GM13976 (cell line): Measurements from ENCODE around the gene GJB3.

ENCODE experiments used
- DNase-seq: peaks from one replicate; pipeline ENCODE4 v3.0.0; 2012; ENCODE audit warnings: low spot score
- in situ Hi-C: fragments of 300-500 bp; cut with MboI; formaldehyde crosslinking; loops from one replicate; pipeline ENCODE4 v1.12.0; 2022; ENCODE audit warnings: low sequenced_read_pairs, mixed read lengths, inconsistent platforms; ENCODE audit not compliant: unreplicated experiment
- TF ChIP-seq, protein P1 (sequence below): IDR thresholded peaks from 2 replicates; pipeline ENCODE4 v1.5.1; 2012; ENCODE audit warnings: borderline replicate concordance, mild to moderate bottlenecking; ENCODE audit not compliant: insufficient read depth; ENCODE audit errors: extremely low read depth, missing control alignments, control extremely low read depth

Gene GJB3

DNA sequence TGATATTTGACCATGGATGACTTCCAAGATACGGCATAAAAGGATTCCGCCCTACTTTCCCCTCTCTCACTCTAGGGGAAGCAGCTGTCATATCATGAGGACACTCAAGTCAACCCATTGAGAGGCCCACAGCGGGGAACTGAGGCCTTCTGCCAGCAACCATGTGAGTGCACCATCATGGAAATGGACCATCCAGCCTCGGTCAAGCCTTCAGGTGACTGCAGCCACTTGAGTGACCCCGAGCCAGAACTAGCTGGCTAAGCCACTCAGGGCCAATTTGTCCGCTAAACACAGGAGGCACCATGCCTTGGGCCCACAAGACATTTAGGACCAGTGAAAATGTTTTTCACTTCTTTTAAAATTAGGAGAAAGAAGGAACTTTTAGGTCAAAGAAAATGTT lies 37.2 kb upstream of the GJB3 start:
- DNase-seq: no peak
- in situ Hi-C loops: no loop called here
- TF ChIP-seq, protein P1, sequence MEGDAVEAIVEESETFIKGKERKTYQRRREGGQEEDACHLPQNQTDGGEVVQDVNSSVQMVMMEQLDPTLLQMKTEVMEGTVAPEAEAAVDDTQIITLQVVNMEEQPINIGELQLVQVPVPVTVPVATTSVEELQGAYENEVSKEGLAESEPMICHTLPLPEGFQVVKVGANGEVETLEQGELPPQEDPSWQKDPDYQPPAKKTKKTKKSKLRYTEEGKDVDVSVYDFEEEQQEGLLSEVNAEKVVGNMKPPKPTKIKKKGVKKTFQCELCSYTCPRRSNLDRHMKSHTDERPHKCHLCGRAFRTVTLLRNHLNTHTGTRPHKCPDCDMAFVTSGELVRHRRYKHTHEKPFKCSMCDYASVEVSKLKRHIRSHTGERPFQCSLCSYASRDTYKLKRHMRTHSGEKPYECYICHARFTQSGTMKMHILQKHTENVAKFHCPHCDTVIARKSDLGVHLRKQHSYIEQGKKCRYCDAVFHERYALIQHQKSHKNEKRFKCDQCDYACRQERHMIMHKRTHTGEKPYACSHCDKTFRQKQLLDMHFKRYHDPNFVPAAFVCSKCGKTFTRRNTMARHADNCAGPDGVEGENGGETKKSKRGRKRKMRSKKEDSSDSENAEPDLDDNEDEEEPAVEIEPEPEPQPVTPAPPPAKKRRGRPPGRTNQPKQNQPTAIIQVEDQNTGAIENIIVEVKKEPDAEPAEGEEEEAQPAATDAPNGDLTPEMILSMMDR: no peak

DNA sequence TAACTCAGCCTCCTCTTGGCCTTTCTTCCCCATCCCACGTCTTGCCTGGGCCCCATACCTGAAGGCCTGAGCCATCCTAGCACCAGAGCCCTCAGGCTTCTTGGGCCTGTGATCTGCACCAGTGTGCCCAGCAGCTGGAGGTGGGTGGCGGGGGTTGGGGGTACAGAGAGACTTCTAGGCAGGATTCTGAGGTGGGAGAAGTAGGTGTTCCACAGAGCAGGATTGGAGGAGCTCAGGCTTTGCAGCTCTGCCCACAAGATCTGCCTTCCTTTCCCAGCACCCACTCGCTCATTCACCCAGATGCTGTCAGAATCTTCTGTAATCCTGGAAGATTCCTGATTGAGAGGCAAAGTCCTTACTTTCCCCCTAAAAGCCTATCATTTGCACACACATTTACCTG lies 36.2 kb upstream of the GJB3 start:
- in situ Hi-C loops: no loop called here
- no peak for DNase-seq
- TF ChIP-seq, protein P1: no peak

DNA sequence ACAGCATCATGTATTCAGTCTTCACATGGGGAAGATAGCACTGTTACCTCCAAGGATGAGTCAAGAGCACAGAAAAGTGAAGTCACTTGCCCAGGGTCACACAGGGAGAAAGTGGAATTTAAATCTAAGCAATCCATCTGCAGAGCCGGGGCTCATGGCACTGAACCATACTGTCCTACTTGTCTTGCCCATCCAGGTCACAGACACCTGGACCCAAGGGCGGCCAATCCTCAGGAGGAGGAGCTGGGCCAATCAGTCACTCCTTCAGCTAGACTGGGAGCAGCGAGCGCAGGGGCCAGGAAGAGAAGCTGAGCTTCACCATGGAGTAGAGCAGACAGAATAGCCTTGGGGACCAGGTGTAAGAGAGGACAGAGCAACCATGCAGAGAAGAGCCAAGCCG lies 35.3 kb upstream of the GJB3 start:
- no peak for DNase-seq
- TF ChIP-seq, protein P1: no peak
- in situ Hi-C loops: no loop called here

DNA sequence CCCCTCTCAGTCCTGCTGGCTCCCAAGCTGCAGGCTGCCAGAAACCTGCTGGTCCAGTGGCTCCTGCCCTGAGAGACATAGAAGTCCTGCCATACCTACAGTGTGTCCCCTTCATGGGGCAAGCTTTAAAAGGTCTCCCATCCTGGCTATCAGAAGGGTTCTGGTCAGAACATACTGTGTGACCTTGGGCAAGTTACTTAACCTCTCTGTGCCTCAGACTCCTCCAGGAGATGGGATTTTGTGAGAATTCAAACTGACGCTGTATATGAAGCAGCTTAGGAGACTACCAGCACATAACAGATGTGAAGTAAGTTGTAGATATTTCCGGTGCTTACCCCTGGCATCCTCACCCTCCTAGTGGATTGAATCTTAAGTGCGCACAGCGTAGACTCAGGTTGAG lies 34.9 kb upstream of the GJB3 start:
- TF ChIP-seq, protein P1: no peak
- in situ Hi-C loops: no loop called here
- no peak for DNase-seq

DNA sequence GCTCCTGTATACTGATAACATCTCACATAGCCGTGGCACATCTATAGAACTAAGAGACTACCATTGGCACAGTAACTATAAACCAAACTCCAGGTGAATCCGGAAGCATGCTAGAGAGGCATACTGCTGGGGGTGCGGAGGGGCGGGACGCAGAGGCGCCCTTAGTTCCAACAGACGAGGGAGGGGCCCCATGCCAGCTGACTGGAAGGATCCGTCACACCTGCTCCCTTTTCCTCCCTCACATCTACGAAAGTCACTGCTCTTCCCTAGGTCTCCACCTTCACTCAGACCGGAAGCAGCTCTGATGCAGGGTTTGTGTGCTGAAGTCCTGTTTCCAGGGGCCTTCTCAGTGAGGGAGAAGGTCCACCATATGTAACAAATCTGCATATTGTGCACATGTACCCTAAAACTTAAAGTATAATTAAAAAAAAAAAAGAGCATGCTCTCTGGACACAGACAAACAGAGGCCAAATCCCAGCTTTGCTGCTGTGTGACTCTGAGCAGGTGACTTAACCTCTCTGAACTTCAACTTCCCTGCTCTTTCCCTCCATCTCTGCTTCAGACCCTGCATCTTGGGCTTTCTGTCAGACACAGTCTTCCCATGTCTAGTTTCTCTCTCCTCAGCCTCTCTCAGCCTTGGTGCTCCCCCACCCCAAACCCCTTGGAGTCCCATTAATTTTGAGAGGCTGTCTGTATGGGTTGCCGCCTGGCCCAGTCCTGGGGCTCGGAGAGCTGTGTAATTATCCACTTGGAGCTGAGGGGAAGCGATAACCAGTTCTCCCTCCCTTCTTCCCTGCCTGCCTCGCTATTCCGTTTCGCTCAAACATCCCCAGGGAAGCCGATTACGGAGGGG lies 34.0 kb upstream of the GJB3 start:
- no peak for DNase-seq
- in situ Hi-C loops: no loop called here
- TF ChIP-seq, protein P1: no peak

DNA sequence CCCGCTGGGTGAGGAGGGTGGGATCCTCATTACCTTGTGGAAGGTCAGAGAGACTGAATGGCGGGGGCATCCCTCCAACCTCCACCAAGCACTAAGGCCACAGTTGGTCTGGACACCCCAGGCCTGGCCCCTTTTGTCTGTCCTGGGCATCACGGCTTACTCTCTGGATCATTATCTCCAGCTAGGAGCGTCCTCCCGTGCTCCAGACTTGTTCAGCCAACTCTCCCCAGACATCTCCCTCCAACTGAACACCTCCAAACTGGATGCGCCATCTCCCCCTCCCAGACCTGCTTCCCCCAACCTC lies 33.4 kb upstream of the GJB3 start:
- TF ChIP-seq, protein P1: no peak
- in situ Hi-C loops: no loop called here
- no peak for DNase-seq
